ENCODE data around the gene RASGRF1. TPM values are rescaled to one million over a fixed set of nuclear protein-coding genes. Genes with fewer than 3 reads are reported as not detected.

Gene RASGRF1
- total RNA-seq, 1 donor from 2014 or later: under 0.01 TPM

DNA sequence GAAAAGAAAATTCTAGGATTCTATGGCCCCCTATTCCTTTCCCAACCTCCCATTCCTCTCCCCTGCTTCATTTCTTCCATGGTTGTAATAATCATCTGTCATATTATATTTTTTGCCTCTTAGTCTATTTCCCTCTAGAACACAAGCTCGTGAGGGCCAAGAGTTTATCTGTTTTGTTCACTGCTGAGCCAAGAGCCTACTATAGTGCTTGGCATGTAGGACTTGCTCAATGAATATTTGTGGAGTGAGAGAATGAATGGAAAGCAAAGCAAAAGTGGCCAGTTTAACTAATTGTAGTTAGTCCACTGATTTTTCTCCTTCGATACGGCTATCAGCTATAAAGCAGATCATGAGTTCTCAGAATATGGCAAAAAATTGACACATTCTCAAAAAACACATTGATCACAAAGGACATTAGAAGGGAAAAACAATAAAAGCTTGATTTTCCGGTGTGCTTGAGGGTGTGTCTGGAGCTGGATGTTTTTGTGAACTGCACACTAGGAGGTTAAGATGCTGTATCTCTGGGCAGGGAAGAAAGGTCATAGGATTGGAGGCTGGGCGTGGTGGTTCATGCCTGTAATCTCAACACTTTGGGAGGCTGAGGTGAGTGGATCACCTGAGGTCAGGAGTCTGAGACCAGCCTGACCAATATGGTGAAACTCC is 120.8 kb downstream of the RASGRF1 start:
- TF ChIP-seq, protein P1, sequence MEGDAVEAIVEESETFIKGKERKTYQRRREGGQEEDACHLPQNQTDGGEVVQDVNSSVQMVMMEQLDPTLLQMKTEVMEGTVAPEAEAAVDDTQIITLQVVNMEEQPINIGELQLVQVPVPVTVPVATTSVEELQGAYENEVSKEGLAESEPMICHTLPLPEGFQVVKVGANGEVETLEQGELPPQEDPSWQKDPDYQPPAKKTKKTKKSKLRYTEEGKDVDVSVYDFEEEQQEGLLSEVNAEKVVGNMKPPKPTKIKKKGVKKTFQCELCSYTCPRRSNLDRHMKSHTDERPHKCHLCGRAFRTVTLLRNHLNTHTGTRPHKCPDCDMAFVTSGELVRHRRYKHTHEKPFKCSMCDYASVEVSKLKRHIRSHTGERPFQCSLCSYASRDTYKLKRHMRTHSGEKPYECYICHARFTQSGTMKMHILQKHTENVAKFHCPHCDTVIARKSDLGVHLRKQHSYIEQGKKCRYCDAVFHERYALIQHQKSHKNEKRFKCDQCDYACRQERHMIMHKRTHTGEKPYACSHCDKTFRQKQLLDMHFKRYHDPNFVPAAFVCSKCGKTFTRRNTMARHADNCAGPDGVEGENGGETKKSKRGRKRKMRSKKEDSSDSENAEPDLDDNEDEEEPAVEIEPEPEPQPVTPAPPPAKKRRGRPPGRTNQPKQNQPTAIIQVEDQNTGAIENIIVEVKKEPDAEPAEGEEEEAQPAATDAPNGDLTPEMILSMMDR (IDR thresholded peaks at IDR 0.05; ENCODE audit: insufficient read depth, low read length, severe bottlenecking): no peak
- H3K27me3 ChIP-seq (ENCODE audit: control insufficient read depth, insufficient read depth, low read length): no peaks in the 10 kb centered on the region
- FAIRE-seq (no peak), DNase-seq (ENCODE audit: low read depth) (no peak)
- no peak overlapping the region for H3K4me3 ChIP-seq (ENCODE audit: low read depth, low read length)
- H3K36me3 ChIP-seq (ENCODE audit: control insufficient read depth, insufficient read depth, low read length): no peaks in the 10 kb centered on the region

GRCh38 chr15:78968539-78969271 is 121.9 kb downstream of the RASGRF1 start:
- TF ChIP-seq, protein P1 (IDR thresholded peaks at IDR 0.05; ENCODE audit: insufficient read depth, low read length, severe bottlenecking): no peak
- Histone ChIP-seq H3K27me3 (ENCODE audit: control insufficient read depth, insufficient read depth, low read length) (no peaks in the 10 kb centered on the region), H3K4me3 (ENCODE audit: low read depth, low read length) (no peak overlapping the region), H3K36me3 (ENCODE audit: control insufficient read depth, insufficient read depth, low read length) (no peaks in the 10 kb centered on the region)
- DNase-seq (ENCODE audit: low read depth): peak; percentile 66
- FAIRE-seq: no peak

GRCh38 chr15:78968114-78968513 is 122.5 kb downstream of the RASGRF1 start:
- FAIRE-seq (no peak), DNase-seq (ENCODE audit: low read depth) (no peak)
- Histone ChIP-seq H3K36me3 (ENCODE audit: control insufficient read depth, insufficient read depth, low read length) (no peaks in the 10 kb centered on the region), H3K4me3 (ENCODE audit: low read depth, low read length) (no peak overlapping the region), H3K27me3 (ENCODE audit: control insufficient read depth, insufficient read depth, low read length) (no peaks in the 10 kb centered on the region)
- TF ChIP-seq, protein P1 (IDR thresholded peaks at IDR 0.05; ENCODE audit: insufficient read depth, low read length, severe bottlenecking): no peak

DNA sequence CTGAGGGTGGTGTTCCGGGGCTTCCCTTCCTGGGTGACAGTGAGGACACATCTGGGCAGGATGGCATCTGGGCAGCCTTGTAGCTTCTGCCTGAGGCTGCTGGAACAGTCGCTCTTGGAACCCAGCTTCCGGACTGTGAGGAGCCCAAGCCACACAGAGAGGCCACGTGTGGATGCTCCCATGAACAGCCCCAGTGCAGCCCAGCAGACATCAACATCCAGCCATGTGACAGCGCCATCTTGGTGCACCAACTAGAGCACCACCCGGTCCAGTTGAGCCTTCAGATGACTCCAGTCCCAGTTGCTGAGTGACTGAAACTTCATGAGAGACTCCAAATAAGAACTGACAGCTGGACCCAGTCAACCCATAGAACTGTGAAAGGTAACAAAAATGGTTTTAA is 130.3 kb downstream of the RASGRF1 start:
- DNase-seq (ENCODE audit: low read depth) (no peak), FAIRE-seq (no peak)
- Histone ChIP-seq H3K27me3 (ENCODE audit: control insufficient read depth, insufficient read depth, low read length) (no peaks in the 10 kb centered on the region), H3K4me3 (ENCODE audit: low read depth, low read length) (no peak overlapping the region), H3K36me3 (ENCODE audit: control insufficient read depth, insufficient read depth, low read length) (no peaks in the 10 kb centered on the region)
- TF ChIP-seq, protein P1 (IDR thresholded peaks at IDR 0.05; ENCODE audit: insufficient read depth, low read length, severe bottlenecking): no peak

DNA sequence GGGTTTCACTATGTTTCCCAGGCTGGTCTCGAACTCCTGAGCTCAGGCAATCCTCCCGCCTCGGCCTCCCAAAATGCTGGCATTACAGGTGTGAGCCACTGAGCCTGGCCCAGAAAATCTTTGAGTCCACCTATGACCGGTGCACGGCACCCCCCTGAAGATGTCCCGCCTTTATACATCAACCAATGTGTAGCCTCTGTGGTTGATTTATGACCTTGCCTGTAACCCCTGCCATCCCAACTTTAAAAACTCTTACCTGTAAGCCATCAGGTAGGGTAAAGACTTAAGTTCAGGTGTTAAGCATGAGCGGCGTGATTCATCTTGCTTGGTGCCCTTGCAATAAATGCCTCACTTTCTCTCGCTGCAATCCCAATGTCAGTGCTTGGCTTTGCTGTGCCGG is 131.2 kb downstream of the RASGRF1 start:
- no peaks in the 10 kb centered on the region for H3K36me3 ChIP-seq (ENCODE audit: control insufficient read depth, insufficient read depth, low read length)
- no peak for FAIRE-seq
- H3K4me3 ChIP-seq (ENCODE audit: low read depth, low read length): no peak overlapping the region
- TF ChIP-seq, protein P1 (IDR thresholded peaks at IDR 0.05; ENCODE audit: insufficient read depth, low read length, severe bottlenecking): no peak
- no peaks in the 10 kb centered on the region for H3K27me3 ChIP-seq (ENCODE audit: control insufficient read depth, insufficient read depth, low read length)
- DNase-seq (ENCODE audit: low read depth): no peak

Data from bronchial epithelial cell (primary cell).